Stimulated activated naive B cell treated with anti-CD40 and anti-IgM and Interleukin-4, amounts not matched to agents 10 μg/mL and 1 μg/mL and 100 μg/mL, for 72 hours (primary cell): ENCODE measurements around the gene RBM4B.

ENCODE experiments used
- ATAC-seq, 2 donors: fragments of 150-1000 bp; cut with Tn5 transposase; replicated peaks; 2 replicates each; pipeline ENCODE4 v1.10.0; 2021; ENCODE audit warnings: moderate library complexity in 1 of 2
- DNase-seq: peaks from one replicate; pipeline ENCODE4 v3.0.0; 2021
- H3K27ac Mint-ChIP-seq: one replicate; pipeline ENCODE4 v1.8.0; 2022; ENCODE audit warnings: mild to moderate bottlenecking, mixed read lengths
- H3K27me3 Mint-ChIP-seq, 2 donors: one replicate each; pipeline ENCODE4 v1.8.0; 2022; ENCODE audit warnings: mixed read lengths in 2 of 2
- H3K36me3 Mint-ChIP-seq, 2 donors: one replicate each; pipeline ENCODE4 v1.8.0; 2022; ENCODE audit warnings: mixed read lengths in 2 of 2, mild to moderate bottlenecking in 1 of 2
- H3K4me1 Mint-ChIP-seq, 2 donors: one replicate each; pipeline ENCODE4 v1.8.0; 2022; ENCODE audit warnings: mixed read lengths in 2 of 2, mild to moderate bottlenecking in 1 of 2
- H3K4me3 Mint-ChIP-seq, 2 donors: one replicate each; pipeline ENCODE4 v1.8.0; 2022; ENCODE audit warnings: mild to moderate bottlenecking in 2 of 2, mixed read lengths in 2 of 2, moderate library complexity in 1 of 2
- H3K9me3 Mint-ChIP-seq, 2 donors: one replicate each; pipeline ENCODE4 v1.8.0; 2022; ENCODE audit warnings: mixed read lengths in 2 of 2, mild to moderate bottlenecking in 1 of 2

The RBM4B gene

GRCh38 chr11:66716996-66717395 is 39.3 kb upstream of the RBM4B start:
- Mint-ChIP-seq H3K27me3 (peaks cover 23 to 35% of the 10 kb centered on the region in 2 donors), H3K4me1 (peaks cover 5 to 8% of the 10 kb centered on the region in 2 donors), H3K27ac (no peak overlapping the region), H3K9me3 (no peaks in the 10 kb centered on the region), H3K36me3 (peaks cover 6 to 8% of the 10 kb centered on the region in 2 donors), H3K4me3 (no peak overlapping the region)
- DNase-seq (no peak), ATAC-seq (no peak)

GRCh38 chr11:66715346-66716085 is 37.8 kb upstream of the RBM4B start:
- no peak overlapping the region for H3K4me3 Mint-ChIP-seq
- H3K36me3 Mint-ChIP-seq = peaks cover 6 to 8% of the 10 kb centered on the region in 2 donors
- H3K27ac Mint-ChIP-seq = no peak overlapping the region
- peaks cover 22 to 34% of the 10 kb centered on the region in 2 donors for H3K27me3 Mint-ChIP-seq
- peaks cover 4 to 6% of the 10 kb centered on the region in 2 donors for H3K4me1 Mint-ChIP-seq
- no peak for DNase-seq
- no peaks in the 10 kb centered on the region for H3K9me3 Mint-ChIP-seq
- no peak for ATAC-seq

- ATAC-seq = no peak
- Mint-ChIP-seq H3K4me1 (no peaks in the 10 kb centered on the region), H3K4me3 (no peak overlapping the region), H3K9me3 (no peaks in the 10 kb centered on the region), H3K27ac (peak overlapping the region; percentile 32), H3K27me3 (peaks cover 17 to 24% of the 10 kb centered on the region in 2 donors), H3K36me3 (peaks cover 3 to 8% of the 10 kb centered on the region in 2 donors)
- no peak for DNase-seq
Observed at GRCh38 chr11:66713746-66714480, 36.2 kb upstream of the RBM4B start.

- H3K36me3 Mint-ChIP-seq = peaks cover 3 to 16% of the 10 kb centered on the region in 2 donors
Observed at GRCh38 chr11:66710384-66710930, 32.8 kb upstream of the RBM4B start.

GRCh38 chr11:66708701-66709100 is 31.0 kb upstream of the RBM4B start:
- Mint-ChIP-seq H3K4me3 (no peak overlapping the region), H3K27ac (no peak overlapping the region), H3K27me3 (peaks cover 0 to 4% of the 10 kb centered on the region in 2 donors), H3K36me3 (peaks cover 3 to 9% of the 10 kb centered on the region in 2 donors), H3K4me1 (no peaks in the 10 kb centered on the region), H3K9me3 (no peaks in the 10 kb centered on the region)
- ATAC-seq = no peak
- DNase-seq = no peak

More at GRCh38 chr11:66710384-66710930, 32.8 kb upstream of the RBM4B start:
- Mint-ChIP-seq H3K9me3 (no peaks in the 10 kb centered on the region), H3K27ac (no peak overlapping the region), H3K4me1 (no peaks in the 10 kb centered on the region), H3K4me3 (no peak overlapping the region), H3K27me3 (peaks cover 7 to 13% of the 10 kb centered on the region in 2 donors)
- DNase-seq (no peak), ATAC-seq (no peak)

GRCh38 chr11:66708094-66708493 is 30.4 kb upstream of the RBM4B start:
- no peak overlapping the region for H3K4me3 Mint-ChIP-seq
- H3K4me1 Mint-ChIP-seq = no peaks in the 10 kb centered on the region
- ATAC-seq = no peak

GRCh38 chr11:66707486-66707885 is 29.8 kb upstream of the RBM4B start:
- Mint-ChIP-seq H3K4me1 (no peaks in the 10 kb centered on the region), H3K27me3 (no peaks in the 10 kb centered on the region), H3K9me3 (no peaks in the 10 kb centered on the region), H3K27ac (no peak overlapping the region), H3K36me3 (peaks cover 0 to 9% of the 10 kb centered on the region in 2 donors), H3K4me3 (no peak overlapping the region)
- DNase-seq (no peak), ATAC-seq (no peak)

More at GRCh38 chr11:66708094-66708493, 30.4 kb upstream of the RBM4B start:
- Mint-ChIP-seq H3K27me3 (no peaks in the 10 kb centered on the region), H3K27ac (no peak overlapping the region), H3K9me3 (no peaks in the 10 kb centered on the region), H3K36me3 (peaks cover 0 to 9% of the 10 kb centered on the region in 2 donors)
- no peak for DNase-seq

- ATAC-seq = no peak
- H3K27me3 Mint-ChIP-seq = no peaks in the 10 kb centered on the region
- no peak overlapping the region for H3K4me3 Mint-ChIP-seq
- H3K27ac Mint-ChIP-seq = peak overlapping the region; percentile 15
- peaks cover 0 to 9% of the 10 kb centered on the region in 2 donors for H3K36me3 Mint-ChIP-seq
- no peaks in the 10 kb centered on the region for H3K9me3 Mint-ChIP-seq
- DNase-seq = no peak
- no peaks in the 10 kb centered on the region for H3K4me1 Mint-ChIP-seq
Observed at GRCh38 chr11:66706989-66707388, 29.3 kb upstream of the RBM4B start.

- DNase-seq = no peak
- H3K27ac Mint-ChIP-seq = no peak overlapping the region
- no peak for ATAC-seq
Observed at GRCh38 chr11:66705587-66706335, 28.1 kb upstream of the RBM4B start.

GRCh38 chr11:66704659-66705360 is 27.1 kb upstream of the RBM4B start:
- no peak overlapping the region for H3K27ac Mint-ChIP-seq
- peaks cover 10 to 17% of the 10 kb centered on the region in 2 donors for H3K36me3 Mint-ChIP-seq
- ATAC-seq (no peak), DNase-seq (no peak)
- no peak overlapping the region for H3K4me3 Mint-ChIP-seq
- H3K4me1 Mint-ChIP-seq = no peaks in the 10 kb centered on the region
- H3K27me3 Mint-ChIP-seq = no peaks in the 10 kb centered on the region
- H3K9me3 Mint-ChIP-seq = peaks cover 0 to 1% of the 10 kb centered on the region in 2 donors

More at GRCh38 chr11:66705587-66706335, 28.1 kb upstream of the RBM4B start:
- H3K4me1 Mint-ChIP-seq = no peaks in the 10 kb centered on the region
- H3K27me3 Mint-ChIP-seq = no peaks in the 10 kb centered on the region
- H3K4me3 Mint-ChIP-seq = no peak overlapping the region
- peaks cover 5 to 12% of the 10 kb centered on the region in 2 donors for H3K36me3 Mint-ChIP-seq
- H3K9me3 Mint-ChIP-seq = no peaks in the 10 kb centered on the region

GRCh38 chr11:66701432-66702240 is 23.9 kb upstream of the RBM4B start:
- no peak overlapping the region for H3K4me3 Mint-ChIP-seq
- H3K27me3 Mint-ChIP-seq = no peaks in the 10 kb centered on the region
- peaks cover 0 to 6% of the 10 kb centered on the region in 2 donors for H3K9me3 Mint-ChIP-seq
- peaks cover 13 to 21% of the 10 kb centered on the region in 2 donors for H3K36me3 Mint-ChIP-seq
- DNase-seq (no peak), ATAC-seq (no peak)
- H3K4me1 Mint-ChIP-seq = no peaks in the 10 kb centered on the region
- no peak overlapping the region for H3K27ac Mint-ChIP-seq

GRCh38 chr11:66700742-66701141 is 23.1 kb upstream of the RBM4B start:
- DNase-seq (no peak), ATAC-seq (no peak)
- H3K36me3 Mint-ChIP-seq = peaks cover 13 to 21% of the 10 kb centered on the region in 2 donors
- no peak overlapping the region for H3K4me3 Mint-ChIP-seq
- H3K27me3 Mint-ChIP-seq = no peaks in the 10 kb centered on the region
- H3K27ac Mint-ChIP-seq = no peak overlapping the region
- H3K4me1 Mint-ChIP-seq = no peaks in the 10 kb centered on the region
- peaks cover 0 to 6% of the 10 kb centered on the region in 2 donors for H3K9me3 Mint-ChIP-seq

GRCh38 chr11:66700337-66700736 is 22.6 kb upstream of the RBM4B start:
- Mint-ChIP-seq H3K4me3 (no peak overlapping the region), H3K9me3 (peaks cover 0 to 6% of the 10 kb centered on the region in 2 donors), H3K27ac (no peak overlapping the region), H3K27me3 (no peaks in the 10 kb centered on the region), H3K36me3 (peaks cover 13 to 21% of the 10 kb centered on the region in 2 donors), H3K4me1 (no peaks in the 10 kb centered on the region)
- ATAC-seq (no peak), DNase-seq (no peak)
